ENCODE measurements around the gene EFNA2. TPM values are rescaled to one million over a fixed set of nuclear protein-coding genes. Genes with fewer than 3 reads are reported as not detected.

EFNA2 gene
- polyA plus RNA-seq, 2 of the 4 experiments (the other 2 are of a cell fraction), result 0.16 to 1.3 TPM

- H3K4me2 ChIP-seq, result peak overlapping the region; percentile 98
- H3K4me3 ChIP-seq, result no peak overlapping the region; the same call in 2 of the 3 replicates
- H3K4me1 ChIP-seq, result peaks cover 36% of the 10 kb centered on the region
- CTCF ChIA-PET, result interaction anchor here (0.6 to 2.3 kb wide), 9 partner anchors 11 to 1223 kb away, joined by 3 to 15 read pairs (median 5); no protein-coding TSS in a partner anchor
- H3K27ac ChIP-seq, result peak overlapping the region; percentile 80 to 100; a peak in 5 of 6 replicates
- FAIRE-seq, result no peak
- H3K9me3 ChIP-seq, result no peaks in the 10 kb centered on the region
- POLR2A ChIA-PET, result no interaction called here
- ATAC-seq, result no peak
- TF ChIP-seq ELK1 (IDR thresholded peaks at IDR 0.05; ENCODE audit: low read depth, low read length), result no peak
- TF ChIP-seq, protein P1, sequence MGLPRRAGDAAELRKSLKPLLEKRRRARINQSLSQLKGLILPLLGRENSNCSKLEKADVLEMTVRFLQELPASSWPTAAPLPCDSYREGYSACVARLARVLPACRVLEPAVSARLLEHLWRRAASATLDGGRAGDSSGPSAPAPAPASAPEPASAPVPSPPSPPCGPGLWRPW (IDR thresholded peaks at IDR 0.05), result no peak
- no peak for TF ChIP-seq BHLHE40 (IDR thresholded peaks at IDR 0.05; ENCODE audit: low read depth, low read length)
- TF ChIP-seq EHMT2 (IDR thresholded peaks at IDR 0.05; ENCODE audit: low read depth), result no peak
- TF ChIP-seq, protein P2, sequence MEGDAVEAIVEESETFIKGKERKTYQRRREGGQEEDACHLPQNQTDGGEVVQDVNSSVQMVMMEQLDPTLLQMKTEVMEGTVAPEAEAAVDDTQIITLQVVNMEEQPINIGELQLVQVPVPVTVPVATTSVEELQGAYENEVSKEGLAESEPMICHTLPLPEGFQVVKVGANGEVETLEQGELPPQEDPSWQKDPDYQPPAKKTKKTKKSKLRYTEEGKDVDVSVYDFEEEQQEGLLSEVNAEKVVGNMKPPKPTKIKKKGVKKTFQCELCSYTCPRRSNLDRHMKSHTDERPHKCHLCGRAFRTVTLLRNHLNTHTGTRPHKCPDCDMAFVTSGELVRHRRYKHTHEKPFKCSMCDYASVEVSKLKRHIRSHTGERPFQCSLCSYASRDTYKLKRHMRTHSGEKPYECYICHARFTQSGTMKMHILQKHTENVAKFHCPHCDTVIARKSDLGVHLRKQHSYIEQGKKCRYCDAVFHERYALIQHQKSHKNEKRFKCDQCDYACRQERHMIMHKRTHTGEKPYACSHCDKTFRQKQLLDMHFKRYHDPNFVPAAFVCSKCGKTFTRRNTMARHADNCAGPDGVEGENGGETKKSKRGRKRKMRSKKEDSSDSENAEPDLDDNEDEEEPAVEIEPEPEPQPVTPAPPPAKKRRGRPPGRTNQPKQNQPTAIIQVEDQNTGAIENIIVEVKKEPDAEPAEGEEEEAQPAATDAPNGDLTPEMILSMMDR (IDR thresholded peaks at IDR 0.05), result no peak
- no peak for TF ChIP-seq TP53 (CRISPR knock-in tag; IDR thresholded peaks at IDR 0.05)
- TF ChIP-seq RNF2 (IDR thresholded peaks at IDR 0.05; ENCODE audit: borderline replicate concordance, low read depth), result no peak
- TF ChIP-seq TFCP2L1 (CRISPR knock-in tag; IDR thresholded peaks at IDR 0.05), result no peak
- TF ChIP-seq HOXB5 (CRISPR knock-in tag; IDR thresholded peaks at IDR 0.05), result no peak
- no peak for TF ChIP-seq CBX8 (IDR thresholded peaks at IDR 0.05)
- no peak for TF ChIP-seq NPAS2 (CRISPR knock-in tag; IDR thresholded peaks at IDR 0.05; ENCODE audit: borderline replicate concordance)
- TF ChIP-seq ZNF302 (CRISPR knock-in tag; IDR thresholded peaks at IDR 0.05), result no peak
- TF ChIP-seq, protein P3, sequence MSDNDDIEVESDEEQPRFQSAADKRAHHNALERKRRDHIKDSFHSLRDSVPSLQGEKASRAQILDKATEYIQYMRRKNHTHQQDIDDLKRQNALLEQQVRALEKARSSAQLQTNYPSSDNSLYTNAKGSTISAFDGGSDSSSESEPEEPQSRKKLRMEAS (IDR thresholded peaks at IDR 0.05), result no peak
- no peak for TF ChIP-seq SMC3 (IDR thresholded peaks at IDR 0.05)
- TF ChIP-seq JUNB (IDR thresholded peaks at IDR 0.05), result no peak
- no peak for TF ChIP-seq CBX2 (IDR thresholded peaks at IDR 0.05; ENCODE audit: borderline replicate concordance, low read depth)
- no peak for TF ChIP-seq USF2 (IDR thresholded peaks at IDR 0.05)
- DNase-seq (ENCODE audit: low read depth in 1 of 2, low spot score in 1 of 2), result no peak
- 91% methylated on average over 11 of the region's 11 CpGs for WGBS (ENCODE audit: missing lambda C conversion rate)
These were observed 46.3 kb upstream of the EFNA2 start for GRCh38 chr19:1239420-1239795.

DNA sequence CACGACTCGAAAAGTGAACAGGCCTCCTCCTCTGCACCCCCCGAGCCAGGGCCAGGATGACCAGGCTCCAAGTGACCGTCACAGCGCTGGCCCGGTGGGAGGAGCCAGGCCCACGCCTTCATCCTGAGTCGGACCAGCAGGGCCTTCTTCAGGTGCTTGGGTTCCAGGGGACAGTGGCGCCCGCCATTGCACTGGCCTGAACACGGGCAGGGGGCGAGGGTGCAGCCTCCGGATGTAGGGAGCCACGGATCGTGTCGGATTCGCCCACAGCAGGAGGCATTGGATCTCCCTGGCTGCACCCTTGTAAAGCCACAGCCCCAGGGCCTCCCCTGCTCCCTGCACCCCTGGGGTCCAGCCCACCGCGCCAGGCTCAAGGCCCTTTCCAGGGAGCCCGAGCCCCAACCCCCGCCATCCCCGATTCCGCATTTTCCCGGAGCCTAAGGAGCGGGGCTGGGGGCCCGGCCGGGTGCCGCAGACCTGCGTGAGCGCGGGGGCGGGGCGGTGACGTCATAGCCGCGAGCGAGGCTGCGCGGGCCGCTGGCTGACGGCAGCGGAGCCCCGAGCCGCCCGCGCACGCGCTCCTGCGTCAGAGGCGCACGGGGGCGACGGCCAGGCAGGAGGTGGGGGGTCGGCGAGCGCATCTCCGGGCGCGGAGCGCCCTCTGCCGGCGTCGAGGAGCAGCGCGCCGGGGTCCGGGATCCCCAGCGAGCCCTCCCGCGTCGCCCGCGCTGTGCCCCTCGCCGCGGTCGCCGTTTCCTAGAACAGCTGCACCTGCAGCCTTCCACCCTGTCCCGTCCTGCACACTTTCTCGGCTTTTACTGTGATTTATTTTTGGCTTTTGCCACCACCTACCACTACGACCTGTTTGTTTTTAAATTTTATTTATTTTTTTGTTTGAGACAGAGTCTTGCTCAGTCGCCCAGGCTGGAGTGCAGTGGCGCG, 45.6 kb upstream of the EFNA2 start:
- H3K9me3 ChIP-seq, result no peaks in the 10 kb centered on the region
- ChIA-PET CTCF (interaction anchor here (0.7 to 7.5 kb wide), 17 partner anchors 10 to 318 kb away, joined by 3 to 500 read pairs (median 4); partner anchors contain the start of gene CIRBP), POLR2A (interaction anchor here (0.8 kb wide), 1 partner anchor 256 kb away, joined by 7 read pairs; the partner anchor contains the start of gene WDR18)
- H3K4me1 ChIP-seq, result peaks cover 42% of the 10 kb centered on the region
- DNase-seq (ENCODE audit: low read depth in 1 of 2, low spot score in 1 of 2), result peak; percentile 79 to 87
- H3K4me3 ChIP-seq, result peak overlapping the region; percentile 39
- FAIRE-seq, result no peak
- peak overlapping the region; percentile 98 for H3K4me2 ChIP-seq
- peak overlapping the region; percentile 80 to 100 for H3K27ac ChIP-seq
- ATAC-seq, result peak; percentile 41 to 42
- 6% methylated on average over 26 of the region's 84 CpGs for WGBS (ENCODE audit: missing lambda C conversion rate)
- no peak; the same call in 1 of the 2 replicates for TF ChIP-seq HOXB5 (CRISPR knock-in tag; IDR thresholded peaks at IDR 0.05)
- TF ChIP-seq HDAC2 (IDR thresholded peaks at IDR 0.05), result no peak
- peak in 1 of 2 experiments; percentile 43; a peak in 1 of 5 replicates for TF ChIP-seq JUN (IDR thresholded peaks at IDR 0.05)
- peak; percentile 66 to 90 for TF ChIP-seq RAD21 (conservative IDR thresholded peaks at IDR 0.05 in 1 of 2, IDR thresholded peaks at IDR 0.05 in 1 of 2)
- no peak for TF ChIP-seq ATOH8 (CRISPR knock-in tag; IDR thresholded peaks at IDR 0.05; ENCODE audit: low read depth)
- TF ChIP-seq FOSL2 (IDR thresholded peaks at IDR 0.05), result no peak
- peak; percentile 82 for TF ChIP-seq FOSL2 (CRISPR knock-in tag; IDR thresholded peaks at IDR 0.05)
- TF ChIP-seq FOSB (CRISPR knock-in tag; IDR thresholded peaks at IDR 0.05), result no peak
- TF ChIP-seq, protein P2 (IDR thresholded peaks at IDR 0.05), result peak; percentile 78
- 0 out of 2 replicates have a peak, but pooled peaks have one; percentile 24 for TF ChIP-seq KDM5A (IDR thresholded peaks at IDR 0.05)
- TF ChIP-seq HEYL (CRISPR knock-in tag; IDR thresholded peaks at IDR 0.05), result no peak
- TF ChIP-seq CBX2 (IDR thresholded peaks at IDR 0.05; ENCODE audit: borderline replicate concordance, low read depth), result no peak
- TF ChIP-seq, protein P3 (IDR thresholded peaks at IDR 0.05), result no peak
- TF ChIP-seq CHD2 (IDR thresholded peaks at IDR 0.05; ENCODE audit: low read length, partially characterized antibody), result no peak
- TF ChIP-seq POLR2A (IDR thresholded peaks at IDR 0.05; ENCODE audit: low read length), result no peak
- TF ChIP-seq SMC3 (IDR thresholded peaks at IDR 0.05), result peak; percentile 79

All from A549 (cell line).